Prostate gland (tissue), 2 donors: ENCODE results near the gene WDR5. TPM values are rescaled to one million over a fixed set of nuclear protein-coding genes. Genes with fewer than 3 reads are reported as not detected.

Source experiments
- DNase-seq: peaks from one replicate; pipeline ENCODE4 v3.0.0-alpha.2; 2019; ENCODE audit warnings: low spot score
- H3K27ac ChIP-seq, 2 donors: fragments of 200-600 bp; sonication (generic); 2 replicates each; pipeline ENCODE4 v1.5.1; 2017 to 2019
- H3K27me3 ChIP-seq: fragments of 200-600 bp; sonication (generic); replicated peaks from 2 replicates; pipeline ENCODE4 v1.5.1; 2019; ENCODE audit not compliant: insufficient read depth
- H3K36me3 ChIP-seq, 2 donors: fragments of 200-600 bp; sonication (generic); 1 replicate in 1 of 2; 2 replicates in 1 of 2; pipeline versions ENCODE4 v1.5.1 to v1.8.1; 2017 to 2019
- H3K4me1 ChIP-seq: fragments of 200-600 bp; sonication (generic); replicated peaks from 2 replicates; pipeline ENCODE4 v1.5.1; 2019
- H3K4me3 ChIP-seq, 2 donors: fragments of 200-600 bp; sonication (generic); 2 replicates each; pipeline ENCODE4 v1.5.1; 2017 to 2019
- H3K9me3 ChIP-seq: fragments of 200-600 bp; sonication (generic); 2 replicates; pipeline ENCODE4 v1.5.1; 2017
- CTCF ChIP-seq, 4 experiments: fragments of 200-600 bp in 2 of 4; fragments of 450-650 bp in 2 of 4; sonication (generic) in 2 of 4; IDR thresholded peaks; 1 replicate in 3 of 4; 2 replicates in 1 of 4; pipeline ENCODE4 v1.5.1; 2016 to 2019; ENCODE audit warnings: antibody characterized with exemption in 4 of 4, mild to moderate bottlenecking in 2 of 4, moderate library complexity in 2 of 4
- POLR2A ChIP-seq: fragments of 450-650 bp; IDR thresholded peaks from one replicate; pipeline ENCODE4 v1.6.1; 2016; ENCODE audit warnings: antibody characterized with exemption, mild to moderate bottlenecking
- POLR2AphosphoS5 ChIP-seq: sonication (generic); formaldehyde crosslinking; IDR thresholded peaks from one replicate; pipeline ENCODE4 v1.6.1; 2017; ENCODE audit warnings: antibody characterized with exemption
- WGBS: methylation state at CpG from one replicate; pipeline ENCODE4 v1.1.5; 2018; 5-methylcytosine and 5-hydroxymethylcytosine counted together
- intact Hi-C: fragments of 100-400 bp; cut with DNase I; formaldehyde crosslinking; loops from one replicate; pipeline ENCODE4 v1.14.2; 2022
- small RNA-seq, 2 donors: library from RNA; depleted of rRNA; stranded (forward); fragments of <200 nt; gene quantifications; one replicate each; pipeline ENCODE3, GENCODE V24; 2016
- total RNA-seq, 2 donors: library from RNA; depleted of rRNA; stranded (reverse); fragments of >200 nt; gene quantifications; one replicate each; pipeline ENCODE4 v1.1.0, GENCODE V29; 2016

Gene WDR5
- total RNA-seq, 2 donors from 2014 or later, result 28.6 to 67.9 TPM

- H3K9me3 ChIP-seq, result no peaks in the 10 kb centered on the region
Measured at GRCh38 chr9:134206311-134207300, 70.7 kb downstream of the WDR5 start.

GRCh38 chr9:134208310-134208841, 72.5 kb downstream of the WDR5 start:
- intact Hi-C loops, result no loop called here
- H3K4me1 ChIP-seq, result peaks cover 5% of the 10 kb centered on the region
- no peak overlapping the region for H3K27ac ChIP-seq
- WGBS, result 81% methylated on average over 19 of the region's 19 CpGs
- DNase-seq, result no peak
- TF ChIP-seq POLR2AphosphoS5 (no peak), CTCF (IDR thresholded peaks at IDR 0.05) (no peak), POLR2A (no peak)
- no peaks in the 10 kb centered on the region for H3K27me3 ChIP-seq
- H3K9me3 ChIP-seq, result no peaks in the 10 kb centered on the region
- H3K4me3 ChIP-seq, result no peak overlapping the region
- H3K36me3 ChIP-seq, result no peaks in the 10 kb centered on the region

More at GRCh38 chr9:134206311-134207300, 70.7 kb downstream of the WDR5 start:
- H3K4me1 ChIP-seq, result peaks cover 5% of the 10 kb centered on the region
- no peaks in the 10 kb centered on the region for H3K36me3 ChIP-seq
- TF ChIP-seq POLR2A (no peak), POLR2AphosphoS5 (no peak), CTCF (IDR thresholded peaks at IDR 0.05) (no peak)
- no peak overlapping the region for H3K27ac ChIP-seq
- no peaks in the 10 kb centered on the region for H3K27me3 ChIP-seq
- intact Hi-C loops, result no loop called here
- WGBS, result 91% methylated on average over 20 of the region's 20 CpGs
- no peak for DNase-seq
- H3K4me3 ChIP-seq, result no peak overlapping the region

GRCh38 chr9:134208981-134209725, 73.3 kb downstream of the WDR5 start:
- Histone ChIP-seq H3K4me1 (peaks cover 5% of the 10 kb centered on the region), H3K4me3 (no peak overlapping the region), H3K9me3 (no peaks in the 10 kb centered on the region), H3K27me3 (no peaks in the 10 kb centered on the region), H3K27ac (no peak overlapping the region), H3K36me3 (no peaks in the 10 kb centered on the region)
- no peak for DNase-seq
- intact Hi-C loops, result no loop called here
- WGBS, result 95% methylated on average over 20 of the region's 20 CpGs
- no peak for TF ChIP-seq CTCF (IDR thresholded peaks at IDR 0.05)
- TF ChIP-seq POLR2A, result no peak

Small RNAs within 50 kb of the gene (small RNA-seq; reads per million reads assigned to genes)
- 0 to 0.91 reads per million in 2 donors for gene RNU6ATAC

Other genes starting within 250 kb of the WDR5 start
- gene VAV2, start 143.8 kb upstream of the WDR5 start, total RNA-seq, result 10 to 100 TPM; 13.5 to 19.5 TPM
- gene BRD3OS, start 110.6 kb upstream of the WDR5 start, total RNA-seq, result 10 to 100 TPM; 16.2 to 30.1 TPM
- gene BRD3, start 68.1 kb upstream of the WDR5 start, total RNA-seq, result 10 to 100 TPM; 31.8 to 44.3 TPM
- not detected for gene RNU6ATAC, start 28.5 kb downstream of the WDR5 start, total RNA-seq
- 10 to 100 TPM; 69.5 to 84.1 TPM for gene RXRA, start 190.4 kb downstream of the WDR5 start, total RNA-seq